HG03342 (cell line): ENCODE data around the gene PDZRN4.
A peak's percentile ranks its signal among the peaks of the same experiment; 100 is the strongest.

Source experiments
- ATAC-seq: cut with Tn5 transposase; IDR thresholded peaks from one replicate; pipeline ENCODE4 v1.9.1; 2021; ENCODE audit warnings: mild to moderate bottlenecking, moderate library complexity; ENCODE audit not compliant: unreplicated experiment

PDZRN4 gene

GRCh38 chr12:41441180-41441579 is 253.1 kb downstream of the PDZRN4 start:
- ATAC-seq: no peak

DNA sequence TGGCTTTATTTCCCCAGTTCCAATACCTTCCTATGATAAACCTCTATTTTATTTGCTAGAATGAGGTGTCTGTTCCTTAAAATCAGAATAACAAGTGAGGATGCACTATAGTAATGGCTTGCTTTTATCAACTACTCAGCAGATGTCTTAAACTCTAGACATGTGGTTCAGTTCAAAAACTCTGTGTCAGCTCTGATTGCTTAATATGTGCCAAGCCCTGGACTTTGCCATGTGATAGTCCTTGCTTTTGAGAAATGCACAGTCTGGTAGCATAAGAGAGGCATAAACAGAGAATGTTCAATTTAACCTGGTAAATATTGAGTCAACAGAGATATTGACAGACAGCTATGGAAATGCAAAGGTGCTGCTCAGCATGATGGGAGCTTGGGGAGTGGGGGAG is 254.8 kb downstream of the PDZRN4 start:
- no peak for ATAC-seq

- no peak for ATAC-seq
These were observed 255.6 kb downstream of the PDZRN4 start for GRCh38 chr12:41443690-41444089.

GRCh38 chr12:41452838-41453407 is 264.8 kb downstream of the PDZRN4 start:
- ATAC-seq: no peak

DNA sequence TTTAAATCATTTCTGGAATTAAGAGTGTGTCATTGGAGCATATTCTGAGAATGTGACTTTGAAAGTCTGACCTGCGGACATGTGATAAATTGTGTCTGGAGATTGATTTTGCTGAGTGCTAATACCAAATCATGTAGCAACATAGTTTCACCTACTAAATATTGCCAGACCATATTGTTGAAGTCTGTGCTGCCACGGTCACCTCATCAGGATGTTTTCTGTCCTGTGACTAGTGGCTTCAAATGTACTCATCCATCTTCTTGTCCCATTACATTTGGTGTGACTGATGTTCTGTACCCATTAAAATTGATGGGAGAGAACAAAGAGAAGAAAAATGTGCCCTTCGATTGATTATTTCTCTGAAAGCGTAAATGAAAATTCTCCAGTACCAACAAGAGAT is 265.3 kb downstream of the PDZRN4 start:
- no peak for ATAC-seq

DNA sequence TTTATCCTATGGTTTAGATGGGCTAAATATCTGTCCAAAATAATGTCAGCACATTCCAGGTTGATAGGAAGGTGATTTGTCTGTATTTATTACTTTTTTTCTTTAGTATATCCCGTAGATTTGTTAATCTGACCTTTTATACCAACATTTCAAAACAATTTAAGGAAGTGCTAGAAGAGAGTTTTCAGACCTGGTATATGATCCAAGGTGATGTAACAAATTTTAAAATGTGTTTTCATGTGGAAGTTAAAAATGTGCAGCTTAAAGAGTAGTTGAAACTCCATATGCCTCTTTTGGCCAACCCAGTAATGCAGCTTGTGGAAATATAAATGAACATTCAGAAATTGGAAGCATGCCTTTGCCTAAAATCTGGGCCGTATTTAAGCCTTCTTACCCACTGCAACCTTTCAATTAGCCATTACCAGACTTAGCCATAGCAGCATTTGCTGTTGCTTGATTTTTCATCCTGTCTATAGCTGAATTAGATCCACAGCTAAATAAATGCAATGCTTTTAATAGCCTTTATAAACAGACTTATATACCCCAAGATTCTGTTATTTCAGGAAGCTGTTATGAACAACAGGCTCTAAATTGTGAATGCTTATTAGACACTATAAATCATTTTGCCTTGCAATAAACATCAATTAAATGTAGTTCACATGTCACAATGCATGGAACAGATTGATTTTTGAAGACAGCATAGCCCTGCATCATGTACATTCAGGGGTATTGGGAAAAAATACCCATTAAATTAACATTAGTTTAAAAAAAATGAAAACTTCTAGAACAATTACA is 271.2 kb downstream of the PDZRN4 start:
- no peak for ATAC-seq

DNA sequence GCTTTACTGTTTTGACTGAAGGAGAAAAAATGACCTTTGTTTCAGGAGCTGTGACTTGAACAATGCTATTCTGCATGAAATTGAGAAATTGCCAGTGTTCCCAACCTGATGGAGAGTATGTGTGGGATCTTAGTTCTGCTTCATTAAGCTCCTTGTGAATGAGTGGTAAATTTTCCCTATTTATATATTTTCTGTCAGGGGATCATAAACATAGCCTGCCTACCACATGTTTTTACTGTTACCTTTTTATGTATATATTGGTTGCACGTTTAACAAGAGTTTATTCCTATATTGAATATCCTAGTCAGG is 271.7 kb downstream of the PDZRN4 start:
- no peak for ATAC-seq

- no peak for ATAC-seq
These were observed 272.8 kb downstream of the PDZRN4 start for GRCh38 chr12:41460906-41461305.

- ATAC-seq: no peak
These were observed 274.2 kb downstream of the PDZRN4 start for GRCh38 chr12:41462312-41462711.

- ATAC-seq: no peak
These were observed 277.4 kb downstream of the PDZRN4 start for GRCh38 chr12:41465526-41465925.

DNA sequence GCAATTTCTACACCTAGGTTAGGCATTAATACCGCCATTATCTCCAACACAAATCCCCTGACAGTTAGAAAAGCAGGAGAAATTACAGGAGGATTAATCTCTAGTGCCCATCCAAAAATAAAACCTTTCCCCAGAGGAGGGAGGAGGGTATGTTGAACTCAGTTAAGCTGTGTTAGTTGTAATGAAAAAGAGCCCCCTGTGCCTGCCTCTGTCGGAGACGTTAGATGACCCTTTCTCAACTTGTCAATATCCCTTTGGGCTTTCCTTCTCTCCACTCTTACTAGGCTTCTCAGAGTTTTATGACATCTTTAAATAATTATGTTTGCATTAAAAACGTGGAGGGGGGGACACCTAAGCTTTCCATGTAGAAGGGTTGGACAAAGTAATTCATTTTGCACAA is 278.2 kb downstream of the PDZRN4 start:
- no peak for ATAC-seq

- ATAC-seq: no peak
These were observed 278.7 kb downstream of the PDZRN4 start for GRCh38 chr12:41466802-41467201.

GRCh38 chr12:41467591-41468325 is 279.6 kb downstream of the PDZRN4 start:
- ATAC-seq: no peak

DNA sequence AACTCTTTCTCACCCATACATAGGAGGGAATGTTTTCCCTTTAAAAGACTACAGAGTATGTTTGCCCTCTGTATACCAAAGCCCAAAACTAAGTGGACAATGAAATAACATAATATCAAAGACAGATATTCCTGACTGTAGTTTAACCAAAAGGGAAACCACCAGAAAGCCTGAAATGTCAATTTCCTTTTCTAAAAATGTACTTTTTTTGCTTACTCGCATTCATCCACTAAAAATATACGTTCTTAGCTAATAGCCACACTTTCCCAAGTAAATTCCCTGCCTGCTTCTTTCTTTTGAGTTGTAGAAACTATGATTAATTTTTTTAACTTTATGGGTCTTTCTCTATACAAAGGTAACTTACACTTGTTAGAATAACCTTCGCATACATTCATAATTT is 280.2 kb downstream of the PDZRN4 start:
- no peak for ATAC-seq

DNA sequence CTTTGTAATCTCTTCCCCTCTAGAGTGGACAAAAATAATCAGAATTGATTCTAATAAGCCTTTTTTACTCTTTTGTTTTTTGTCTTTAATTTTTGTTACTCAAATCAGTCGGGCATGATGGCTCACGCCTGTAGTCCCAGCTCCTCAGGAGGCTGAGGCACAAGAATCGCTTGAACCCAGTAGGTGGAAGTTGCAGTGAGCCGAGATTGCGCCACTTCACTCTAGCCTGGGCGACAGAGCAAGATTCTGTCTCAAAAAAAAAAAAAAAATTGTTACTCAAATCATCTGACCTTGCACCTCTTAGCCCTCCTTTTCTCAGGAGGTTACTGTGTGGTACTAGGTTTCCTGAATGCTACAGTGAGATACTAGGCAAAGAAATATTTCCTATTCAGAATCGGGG is 280.6 kb downstream of the PDZRN4 start:
- no peak for ATAC-seq

DNA sequence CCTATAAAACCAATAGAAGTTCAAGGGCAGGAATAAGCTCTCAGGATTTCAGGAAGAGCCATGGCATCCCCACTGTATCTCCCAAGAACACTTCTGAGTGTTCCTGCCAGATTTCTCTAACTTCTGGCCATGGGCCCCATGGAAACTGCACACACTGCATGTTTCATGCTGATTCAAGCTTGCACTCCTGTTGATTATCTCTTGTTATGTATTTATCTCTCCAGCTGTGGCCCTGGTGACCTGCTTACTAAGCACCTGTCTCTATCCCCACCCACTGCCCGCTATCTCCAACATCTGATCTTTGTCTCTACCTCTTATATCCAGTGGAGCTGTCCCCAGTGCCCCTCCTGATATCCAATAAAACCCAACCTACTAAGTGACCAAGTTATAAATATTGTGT is 285.3 kb downstream of the PDZRN4 start:
- no peak for ATAC-seq

- no peak for ATAC-seq
These were observed 285.9 kb downstream of the PDZRN4 start for GRCh38 chr12:41474001-41474400.

GRCh38 chr12:41476499-41477439 is 288.6 kb downstream of the PDZRN4 start:
- ATAC-seq: no peak

- no peak for ATAC-seq
These were observed 291.3 kb downstream of the PDZRN4 start for GRCh38 chr12:41479426-41479825.

GRCh38 chr12:41485203-41485602 is 297.1 kb downstream of the PDZRN4 start:
- peak; percentile 65 for ATAC-seq

- ATAC-seq: no peak
These were observed 298.6 kb downstream of the PDZRN4 start for GRCh38 chr12:41486718-41487117.
